Spinal cord (tissue), 10 donors: ENCODE results near the gene ZNF74. TPM values are rescaled to one million over a fixed set of nuclear protein-coding genes. Genes with fewer than 3 reads are reported as not detected.

Source experiments
- DNase-seq, 6 donors: peaks; one replicate each; pipeline versions ENCODE4 v3.0.0 to v3.0.0-alpha.2; 2013 to 2015; ENCODE audit warnings: low spot score in 6 of 6, low read depth in 4 of 6
- H3K27ac ChIP-seq: one replicate; pipeline ENCODE4 v1.5.1; 2013; ENCODE audit warnings: low read depth, low read length, control low read depth
- H3K27me3 ChIP-seq: one replicate; pipeline ENCODE4 v1.6.1; 2013; ENCODE audit warnings: low read length; ENCODE audit not compliant: control insufficient read depth, insufficient read depth
- H3K36me3 ChIP-seq: one replicate; pipeline ENCODE4 v1.6.1; 2013; ENCODE audit warnings: low read length; ENCODE audit not compliant: control insufficient read depth, insufficient read depth
- H3K4me1 ChIP-seq: one replicate; pipeline ENCODE4 v1.6.1; 2013; ENCODE audit warnings: low read length; ENCODE audit not compliant: control insufficient read depth, insufficient read depth
- H3K4me3 ChIP-seq: one replicate; pipeline ENCODE4 v1.5.1; 2013; ENCODE audit warnings: low read depth, low read length, control low read depth
- H3K9me3 ChIP-seq: one replicate; pipeline ENCODE4 v1.6.1; 2013; ENCODE audit warnings: low read length; ENCODE audit not compliant: control insufficient read depth, insufficient read depth
- WGBS: methylation state at CpG from one replicate; pipeline ENCODE4 v1.1.5; 2013; ENCODE audit warnings: missing lambda C conversion rate; ENCODE audit not compliant: insufficient coverage; 5-methylcytosine and 5-hydroxymethylcytosine counted together
- polyA plus RNA-seq, 2 donors: library from polyadenylated mRNA; unstranded; fragments of 120-200 nt; gene quantifications; one replicate each; pipeline ENCODE4 v1.2.1, GENCODE V29; 2013; ENCODE audit not compliant: insufficient read length in 2 of 2
- total RNA-seq, 2 donors: library from RNA; depleted of rRNA in 1 of 2; stranded (reverse); fragments of 120-200 nt in 1 of 2; fragments of >200 nt in 1 of 2; gene quantifications; one replicate each; pipeline versions ENCODE4 v1.2.3 to v1.2.4, GENCODE V29; 2013 to 2014
- donor health status: healthy.

ZNF74 gene
- total and polyA plus RNA-seq, 4 donors: 14.3 to 31.2 (median 22.4) TPM

DNA sequence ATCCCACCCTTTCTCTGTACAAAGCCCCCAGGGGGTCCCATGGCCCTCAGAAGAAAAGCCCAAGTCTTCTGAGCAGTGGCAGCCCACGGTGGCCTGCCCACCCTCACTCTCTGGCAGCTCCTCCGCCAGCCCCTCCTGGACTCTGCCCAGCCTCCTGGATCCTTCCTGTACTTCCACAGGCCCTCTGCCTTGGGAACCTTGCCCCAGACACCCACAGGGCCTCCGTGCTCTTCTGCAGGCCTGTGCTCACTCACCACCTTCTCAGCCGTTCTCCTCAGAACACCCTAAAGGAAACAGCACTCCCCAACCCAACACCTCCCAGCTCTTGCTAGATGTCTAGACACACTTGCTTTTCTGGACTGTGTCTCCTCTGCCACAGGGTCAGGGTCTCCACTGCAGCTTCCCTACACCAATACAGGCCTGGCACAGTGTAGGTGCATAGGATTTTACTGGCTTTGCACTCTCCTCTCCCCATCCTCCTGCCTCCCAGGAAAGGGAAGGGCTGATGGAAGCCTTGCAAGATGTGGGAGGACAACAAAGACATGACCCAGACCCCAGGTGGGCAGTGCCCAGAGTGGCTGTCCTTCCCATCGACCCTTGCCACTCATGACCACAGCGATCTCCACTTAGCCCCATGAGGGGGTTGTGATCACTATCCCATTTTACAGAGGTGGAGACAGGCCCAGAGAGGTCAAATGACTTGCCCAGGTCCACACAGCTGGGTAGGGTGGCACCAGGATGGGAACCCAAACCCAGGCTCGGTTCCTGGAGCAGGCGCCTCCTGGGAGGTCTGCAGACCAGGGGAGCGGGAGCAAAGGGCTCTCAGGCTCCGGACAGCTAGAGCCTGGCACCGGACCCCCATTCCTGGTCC is 41.7 kb downstream of the ZNF74 start:
- H3K4me1 ChIP-seq: peaks cover 53% of the 10 kb centered on the region
- H3K27ac ChIP-seq: no peak overlapping the region
- peak overlapping the region; percentile 35 for H3K4me3 ChIP-seq
- peaks cover 24% of the 10 kb centered on the region for H3K36me3 ChIP-seq
- DNase-seq: no peak
- H3K27me3 ChIP-seq: peaks cover 33% of the 10 kb centered on the region
- no peaks in the 10 kb centered on the region for H3K9me3 ChIP-seq
- 65% methylated on average over 10 of the region's 11 CpGs for WGBS

DNA sequence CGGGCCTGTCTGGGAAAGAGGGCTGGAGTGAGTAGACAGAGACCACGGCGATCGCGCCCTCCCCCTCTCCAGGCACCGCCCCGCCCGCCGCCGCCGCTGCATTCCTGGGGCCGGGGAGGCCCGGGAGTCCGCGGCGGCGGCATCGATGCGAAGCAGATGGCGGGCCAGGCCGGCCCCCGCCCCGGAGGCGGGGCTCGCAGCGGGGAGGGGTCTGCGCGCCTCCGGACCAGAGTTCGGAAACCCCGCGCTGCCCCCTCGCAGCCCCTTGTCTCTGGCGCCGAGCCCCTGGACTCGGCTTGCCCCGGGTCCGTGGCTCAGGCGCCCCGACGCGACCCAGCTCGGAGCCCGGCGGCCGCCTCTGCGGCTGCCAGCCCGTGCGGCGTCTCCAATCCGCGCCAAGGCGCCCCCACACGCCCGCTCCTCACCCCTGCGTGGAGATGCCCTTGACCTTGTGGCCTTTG is 42.4 kb downstream of the ZNF74 start:
- H3K4me1 ChIP-seq: peaks cover 48% of the 10 kb centered on the region
- DNase-seq: peak in 1 of 6 donors; percentile 62

DNA sequence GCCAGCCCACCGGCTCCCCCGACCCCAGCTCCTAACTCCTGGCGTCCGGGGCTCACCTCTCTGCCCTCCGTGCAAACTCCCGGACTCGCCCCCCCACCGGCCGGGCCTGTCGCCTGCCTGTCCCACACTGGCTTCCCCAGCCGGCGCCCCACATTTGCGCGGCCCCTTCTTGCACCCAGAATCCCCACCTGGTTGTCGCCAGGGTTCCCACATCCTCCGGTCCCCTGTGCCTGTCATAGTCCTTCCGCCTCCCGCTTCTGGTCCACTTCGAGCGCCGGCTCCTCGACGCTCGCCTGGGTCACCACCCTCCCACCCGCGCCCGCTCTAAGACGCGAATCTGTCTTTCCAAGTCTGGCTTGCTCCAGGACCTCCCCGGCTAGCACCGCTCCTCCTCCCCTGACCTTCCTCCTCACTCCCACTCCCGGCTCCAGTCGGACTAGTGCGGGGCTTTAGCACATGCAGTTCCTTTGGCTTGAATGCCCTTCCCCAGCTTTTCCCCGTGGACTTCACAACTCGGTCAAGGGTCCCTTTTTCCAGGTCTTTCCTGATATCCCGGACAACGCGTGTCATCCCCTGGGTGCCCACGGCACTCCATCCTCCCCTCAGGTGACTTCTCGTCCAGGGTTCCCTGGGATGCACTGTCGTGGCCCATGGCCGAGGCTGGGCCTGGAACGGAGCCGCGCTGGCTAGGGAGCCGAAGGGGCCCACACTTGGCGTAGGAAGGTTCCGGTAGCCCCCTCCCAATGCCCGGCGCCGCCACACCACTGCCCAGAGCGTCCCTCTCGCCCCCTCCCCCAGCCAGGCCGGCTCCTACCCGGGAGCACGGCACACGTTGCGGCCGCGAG is 43.0 kb downstream of the ZNF74 start:
- peak in 2 of 6 donors; percentile 36 to 49 for DNase-seq
- H3K27me3 ChIP-seq: peaks cover 23% of the 10 kb centered on the region
- peak overlapping the region; percentile 76 for H3K4me3 ChIP-seq
- peak overlapping the region; percentile 61 for H3K27ac ChIP-seq
- H3K4me1 ChIP-seq: peaks cover 42% of the 10 kb centered on the region
- peaks cover 37% of the 10 kb centered on the region for H3K36me3 ChIP-seq
- H3K9me3 ChIP-seq: no peaks in the 10 kb centered on the region
- 1% methylated on average over 61 of the region's 61 CpGs for WGBS

More for the DNA sequence above, 42.4 kb downstream of the ZNF74 start:
- WGBS: under 1% methylated on average over 56 of the region's 56 CpGs
- peak overlapping the region; percentile 61 for H3K27ac ChIP-seq
- H3K27me3 ChIP-seq: peaks cover 30% of the 10 kb centered on the region
- H3K4me3 ChIP-seq: peak overlapping the region; percentile 76
- H3K9me3 ChIP-seq: no peaks in the 10 kb centered on the region
- H3K36me3 ChIP-seq: peaks cover 31% of the 10 kb centered on the region

DNA sequence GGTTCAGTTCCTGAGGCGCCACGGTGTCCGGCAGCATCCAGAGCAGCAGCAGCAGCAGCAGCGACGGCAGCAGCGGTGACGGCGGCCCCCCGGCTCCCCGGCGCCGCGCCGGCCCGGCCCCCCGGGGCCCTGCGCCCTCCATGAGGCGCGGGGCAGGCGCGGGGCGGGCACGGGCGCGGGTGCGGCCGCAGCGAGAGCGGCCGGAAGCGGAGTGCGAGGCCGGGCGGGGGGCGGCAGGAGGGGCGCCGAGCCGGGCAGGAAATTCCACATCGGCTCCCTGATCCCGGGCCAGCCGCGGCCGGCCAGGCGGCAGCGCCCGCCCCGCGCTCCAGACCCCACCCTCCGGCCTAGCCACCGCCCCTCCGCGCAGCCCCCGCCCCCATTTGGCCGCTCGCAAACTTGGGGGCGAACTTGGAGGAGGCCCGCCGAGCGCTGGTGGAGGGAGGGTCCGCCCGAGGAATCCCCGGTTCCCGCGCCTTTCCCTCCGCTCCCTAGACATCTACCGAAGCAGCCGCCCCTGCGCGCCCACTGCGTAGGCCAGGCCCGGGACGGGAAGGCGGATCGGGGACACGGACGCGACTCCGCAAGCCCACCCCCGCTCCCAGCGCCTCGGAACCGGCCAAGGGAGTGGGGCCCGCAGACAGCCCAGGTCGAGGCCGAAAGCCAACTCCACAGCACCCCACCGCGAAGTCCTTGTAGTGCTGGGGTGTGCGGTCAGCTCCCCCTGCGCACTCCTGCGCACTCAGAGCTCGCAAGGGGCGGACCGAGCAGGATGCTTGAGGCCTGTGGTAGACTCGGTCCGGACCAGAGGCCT is 43.9 kb downstream of the ZNF74 start, which contains the start of gene SCARF2:
Gene SCARF2, minus strand, starts transcription at position 213 of the 814 bp plus-strand sequence. Its CDS starts 71 bp downstream, at position 142.
- no peaks in the 10 kb centered on the region for H3K9me3 ChIP-seq
- under 1% methylated on average over 87 of the region's 95 CpGs for WGBS
- H3K4me3 ChIP-seq: peak within 1 kb of the TSS; percentile 76
- DNase-seq: peak in 2 of 6 donors; percentile 54 to 82
- peaks cover 44% of the 10 kb centered on the region for H3K36me3 ChIP-seq
- peaks cover 43% of the 10 kb centered on the region for H3K4me1 ChIP-seq
- peaks cover 20% of the 10 kb centered on the region for H3K27me3 ChIP-seq
- H3K27ac ChIP-seq: peak within 1 kb of the TSS; percentile 70

DNA sequence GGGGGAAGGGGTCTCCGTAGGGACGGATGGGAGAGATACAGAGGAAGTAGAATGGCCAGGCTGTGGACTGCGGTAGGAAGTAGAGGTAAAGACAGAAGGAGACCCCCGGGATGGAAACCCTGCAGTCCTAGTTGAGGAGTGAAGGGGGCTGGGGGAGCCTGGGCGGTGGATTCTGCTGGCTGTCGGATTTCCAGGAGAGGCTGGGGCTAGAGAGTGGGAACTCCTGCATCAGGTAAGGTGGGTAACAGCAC is 44.4 kb downstream of the ZNF74 start:
- H3K4me3 ChIP-seq: peak overlapping the region; percentile 54
- H3K4me1 ChIP-seq: peaks cover 43% of the 10 kb centered on the region
- H3K9me3 ChIP-seq: no peaks in the 10 kb centered on the region
- H3K27me3 ChIP-seq: peaks cover 20% of the 10 kb centered on the region
- H3K27ac ChIP-seq: peak overlapping the region; percentile 70
- no peak for DNase-seq
- peaks cover 49% of the 10 kb centered on the region for H3K36me3 ChIP-seq
- 14% methylated on average over 6 of the region's 6 CpGs for WGBS

DNA sequence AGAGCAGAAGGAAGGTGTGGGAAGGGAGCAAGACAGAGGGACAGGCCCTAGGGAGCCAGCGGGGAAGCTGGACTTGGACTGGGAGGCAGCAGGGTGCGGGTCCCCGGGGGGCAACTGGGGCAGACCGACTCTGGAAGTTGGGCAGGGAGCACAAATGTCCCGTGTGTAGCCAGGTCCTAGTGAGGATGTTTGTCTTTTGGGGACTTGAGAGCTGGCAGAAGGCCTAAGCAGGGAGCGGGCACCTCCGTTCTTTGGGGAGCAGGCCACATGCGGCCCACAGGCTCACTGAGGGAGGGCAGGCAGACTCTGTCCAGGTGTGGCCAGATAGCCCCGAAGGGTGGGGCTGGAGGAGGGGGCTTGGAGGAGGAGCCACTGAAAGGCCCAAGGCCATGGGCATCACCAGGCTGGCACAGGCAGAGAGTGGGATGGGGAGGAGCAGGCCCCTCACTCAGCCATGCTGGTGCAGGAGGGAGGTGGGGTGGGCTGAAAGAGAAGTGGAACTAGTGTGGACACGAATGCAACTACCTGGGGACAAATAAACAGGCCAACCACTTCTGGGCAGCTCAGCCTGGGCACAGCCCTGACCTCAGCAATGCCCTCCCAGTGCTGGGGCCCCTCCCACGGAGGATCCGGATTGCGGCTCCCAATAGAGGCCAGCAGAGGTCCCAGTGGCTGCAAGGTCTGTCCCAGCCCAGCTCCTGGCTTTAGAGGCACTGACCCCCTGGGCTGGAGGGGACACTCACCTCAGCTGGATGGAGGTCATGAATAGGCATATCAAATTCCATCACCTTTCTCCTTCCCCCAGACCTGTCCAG is 44.9 kb downstream of the ZNF74 start:
- no peak overlapping the region for H3K27ac ChIP-seq
- no peaks in the 10 kb centered on the region for H3K9me3 ChIP-seq
- H3K36me3 ChIP-seq: peaks cover 52% of the 10 kb centered on the region
- peak overlapping the region; percentile 54 for H3K4me3 ChIP-seq
- 63% methylated on average over 13 of the region's 13 CpGs for WGBS
- no peak for DNase-seq
- H3K4me1 ChIP-seq: peaks cover 43% of the 10 kb centered on the region
- H3K27me3 ChIP-seq: peaks cover 20% of the 10 kb centered on the region

DNA sequence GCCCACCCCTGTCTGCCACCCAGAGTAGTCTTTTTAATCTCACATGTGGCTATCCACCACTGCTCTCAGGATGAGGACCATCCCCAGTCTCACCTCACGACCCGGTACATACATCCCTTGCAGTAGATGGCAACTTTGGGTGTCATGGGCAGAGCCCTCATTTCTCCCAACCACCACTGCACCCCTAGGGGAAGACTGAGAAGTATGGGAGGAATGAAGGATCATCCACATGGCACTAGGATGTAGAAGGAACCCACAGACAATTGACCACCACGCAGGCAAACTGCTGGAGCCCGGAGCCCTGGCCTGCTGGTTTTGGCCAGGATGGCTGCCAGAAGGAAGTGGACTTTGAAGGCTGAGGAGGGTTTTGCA is 45.6 kb downstream of the ZNF74 start:
- Histone ChIP-seq H3K36me3 (peaks cover 56% of the 10 kb centered on the region), H3K27ac (no peak overlapping the region), H3K9me3 (no peaks in the 10 kb centered on the region), H3K4me1 (peaks cover 42% of the 10 kb centered on the region), H3K4me3 (no peak overlapping the region), H3K27me3 (peaks cover 20% of the 10 kb centered on the region)
- DNase-seq: no peak
- 81% methylated on average over 2 of the region's 4 CpGs for WGBS

DNA sequence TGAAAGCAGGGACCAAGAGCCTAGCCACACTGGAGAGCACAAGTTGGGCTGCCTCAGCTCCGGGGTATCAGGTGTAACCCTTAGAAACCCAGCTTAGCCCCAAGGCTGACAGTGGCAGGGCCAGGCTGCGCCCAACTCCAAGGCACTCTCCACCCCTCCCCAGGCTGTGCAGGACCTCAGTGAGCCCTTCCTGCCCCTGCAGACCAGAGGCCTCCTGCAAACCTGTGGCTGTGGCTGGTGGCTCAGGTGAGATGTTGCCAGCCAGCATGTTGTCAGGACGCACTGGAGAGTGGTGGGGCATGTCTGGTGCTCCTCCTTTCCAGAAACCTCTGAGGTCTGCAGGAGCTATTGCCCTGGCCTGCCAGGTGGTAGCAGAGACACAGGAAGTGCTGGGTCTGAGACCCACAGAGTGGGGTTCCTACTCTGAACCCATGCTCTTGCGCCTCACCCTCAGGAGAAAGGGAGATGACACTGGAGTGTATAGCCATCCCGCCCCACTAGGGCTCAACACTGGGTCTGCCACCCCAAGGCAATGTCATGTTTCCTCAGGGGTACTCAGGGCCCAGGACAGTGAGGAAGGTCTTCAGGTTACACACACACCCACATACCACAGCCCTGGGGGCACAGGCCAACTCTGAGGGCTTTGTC is 46.1 kb downstream of the ZNF74 start:
- H3K36me3 ChIP-seq: peaks cover 59% of the 10 kb centered on the region
- peaks cover 39% of the 10 kb centered on the region for H3K4me1 ChIP-seq
- H3K27ac ChIP-seq: no peak overlapping the region

More for the DNA sequence above, 46.1 kb downstream of the ZNF74 start:
- Histone ChIP-seq H3K9me3 (no peaks in the 10 kb centered on the region), H3K4me3 (no peak overlapping the region), H3K27me3 (peaks cover 20% of the 10 kb centered on the region)
- WGBS: 95% methylated on average over 4 of the region's 5 CpGs
- no peak for DNase-seq
